Measurements from ENCODE around the gene ATG4C. TPM values are rescaled to one million over a fixed set of nuclear protein-coding genes. Genes with fewer than 3 reads are reported as not detected.

ATG4C gene
- total and polyA plus RNA-seq, 2 of the 13 experiments (the other 11 are each of a cell fraction or from before 2014, with no cell fraction given), result 4.0 to 11.2 TPM

- CTCF ChIA-PET (ENCODE audit: low intra/inter-chr PET ratio, low total read pairs), result no interaction called here
- TF ChIP-seq NFE2L1 (CRISPR knock-in tag; IDR thresholded peaks at IDR 0.05; ENCODE audit: borderline replicate concordance), result no peak
- TF ChIP-seq CEBPB (IDR thresholded peaks at IDR 0.05; ENCODE audit: borderline replicate concordance, low read depth, low read length), result peak; percentile 64
- TF ChIP-seq MAFF (IDR thresholded peaks at IDR 0.05; ENCODE audit: low read depth, low read length), result 0 out of 2 replicates have a peak, but pooled peaks have one; percentile 16
- BruUV-seq (replicated peaks), result no TSS peak
- Histone ChIP-seq H3K4me2 (ENCODE audit: low read depth, low read length) (no peak overlapping the region), H3K36me3 (replicated peaks in 1 of 2; ENCODE audit: control insufficient read depth in 1 of 2, insufficient read depth in 2 of 2, low read length in 2 of 2) (no peaks in the 10 kb centered on the region), H3K4me3 (replicated peaks in 1 of 3; ENCODE audit: insufficient read depth in 1 of 3, low read depth in 2 of 3, low read length in 3 of 3) (no peak overlapping the region), H3K27ac (ENCODE audit: extremely low read length, insufficient read depth, low read length) (no peak overlapping the region), H4K20me1 (ENCODE audit: insufficient read depth, low read length) (no peaks in the 10 kb centered on the region), H3K9ac (ENCODE audit: insufficient read depth, low read depth, low read length) (no peak overlapping the region), H3K4me1 (ENCODE audit: insufficient read depth, low read length) (peaks cover under 1% of the 10 kb centered on the region; the same call in 1 of the 2 replicates), H3K79me2 (ENCODE audit: insufficient read depth, low read length) (no peaks in the 10 kb centered on the region), H2AFZ (ENCODE audit: low read length) (no peak overlapping the region), H3K27me3 (ENCODE audit: control insufficient read depth in 1 of 2, insufficient read depth in 2 of 2, low read length in 2 of 2) (no peaks in the 10 kb centered on the region), H3K9me3 (ENCODE audit: low read length) (no peaks in the 10 kb centered on the region)
- 29% methylated on average over 2 of the region's 2 CpGs for WGBS (ENCODE audit: low lambda C conversion rate)
- ATAC-seq (no peak), FAIRE-seq (no peak), DNase-seq (ENCODE audit: low spot score) (no peak)
- in situ Hi-C loops (cut with HindIII; ENCODE audit: extremely low pct_ligation_motif_present, low pct_unique_long_range_greater_than_20kb), result no loop called here
- intact Hi-C loops (cut with micrococcal nuclease; ENCODE audit: unreplicated experiment), result no loop called here
- POLR2A ChIA-PET, result no interaction called here
These were observed 9.9 kb upstream of the ATG4C start for GRCh38 chr1:62774006-62774405.

- ChIA-PET POLR2A (no interaction called here), CTCF (ENCODE audit: low intra/inter-chr PET ratio, low total read pairs) (no interaction called here)
- Histone ChIP-seq H3K27me3 (ENCODE audit: control insufficient read depth in 1 of 2, insufficient read depth in 2 of 2, low read length in 2 of 2) (no peaks in the 10 kb centered on the region), H3K4me1 (ENCODE audit: insufficient read depth, low read length) (peaks cover 11% of the 10 kb centered on the region), H2AFZ (ENCODE audit: low read length) (no peak overlapping the region), H3K27ac (ENCODE audit: extremely low read length, insufficient read depth, low read length) (no peak overlapping the region), H3K36me3 (replicated peaks in 1 of 2; ENCODE audit: control insufficient read depth in 1 of 2, insufficient read depth in 2 of 2, low read length in 2 of 2) (no peaks in the 10 kb centered on the region), H3K9me3 (ENCODE audit: low read length) (no peaks in the 10 kb centered on the region), H4K20me1 (ENCODE audit: insufficient read depth, low read length) (no peaks in the 10 kb centered on the region), H3K79me2 (ENCODE audit: insufficient read depth, low read length) (no peaks in the 10 kb centered on the region), H3K4me3 (replicated peaks in 1 of 3; ENCODE audit: insufficient read depth in 1 of 3, low read depth in 2 of 3, low read length in 3 of 3) (no peak overlapping the region), H3K4me2 (ENCODE audit: low read depth, low read length) (no peak overlapping the region), H3K9ac (ENCODE audit: insufficient read depth, low read depth, low read length) (no peak overlapping the region)
- FAIRE-seq (no peak), DNase-seq (ENCODE audit: low spot score) (no peak), ATAC-seq (no peak)
- BruUV-seq (replicated peaks), result no TSS peak
- intact Hi-C loops (cut with micrococcal nuclease; ENCODE audit: unreplicated experiment), result no loop called here
- 36% methylated on average over 3 of the region's 3 CpGs for WGBS (ENCODE audit: low lambda C conversion rate)
- TF ChIP-seq XRCC5 (optimal IDR thresholded peaks at IDR 0.05; ENCODE audit: low read length) (no peak), KDM5A (IDR thresholded peaks at IDR 0.05; ENCODE audit: borderline replicate concordance, low read length) (no peak), MYC (CRISPR knock-in tag; IDR thresholded peaks at IDR 0.05; ENCODE audit: borderline replicate concordance) (no peak), ZNF143 (CRISPR knock-in tag; IDR thresholded peaks at IDR 0.05) (no peak), KMT2A (CRISPR knock-in tag; IDR thresholded peaks at IDR 0.05) (no peak), ZNF773 (CRISPR knock-in tag; IDR thresholded peaks at IDR 0.05; ENCODE audit: borderline replicate concordance) (no peak), ZNF800 (CRISPR knock-in tag; IDR thresholded peaks at IDR 0.05) (no peak), MAFG (CRISPR knock-in tag; IDR thresholded peaks at IDR 0.05) (no peak)
- in situ Hi-C loops (cut with HindIII; ENCODE audit: extremely low pct_ligation_motif_present, low pct_unique_long_range_greater_than_20kb), result no loop called here
These were observed 8.8 kb upstream of the ATG4C start for GRCh38 chr1:62774971-62775595.
